ENCODE measurements around the gene RFC3. TPM values are rescaled to one million over a fixed set of nuclear protein-coding genes. Genes with fewer than 3 reads are reported as not detected.

RFC3 gene
- polyA plus RNA-seq, 1 of the 3 experiments (the other 2 are of a cell fraction): 15.8 TPM

GRCh38 chr13:33870046-33870668 lies 52.2 kb downstream of the RFC3 start (continued):
- TF ChIP-seq REST (IDR thresholded peaks at IDR 0.05; ENCODE audit: low read depth, low read length): no peak

GRCh38 chr13:33871207-33872004 lies 53.5 kb downstream of the RFC3 start:
- H3K4me3 ChIP-seq (ENCODE audit: low read depth in 2 of 2, low read length in 1 of 2): no peak overlapping the region
- H3K4me2 ChIP-seq: no peak overlapping the region
- H3K9me3 ChIP-seq: no peaks in the 10 kb centered on the region
- H3K79me2 ChIP-seq (ENCODE audit: insufficient read depth): no peaks in the 10 kb centered on the region
- H3K27me3 ChIP-seq (ENCODE audit: insufficient read depth): no peaks in the 10 kb centered on the region
- peaks cover 4% of the 10 kb centered on the region for H3F3A ChIP-seq (replicated peaks; ENCODE audit: insufficient read depth)
- ChIA-PET CTCF (no interaction called here), POLR2A (no interaction called here)
- H3K9me2 ChIP-seq: no peaks in the 10 kb centered on the region
- peaks cover 0 to 3% of the 10 kb centered on the region in 2 experiments; a peak in 2 of 4 replicates for H3K4me1 ChIP-seq (ENCODE audit: control insufficient read depth in 1 of 2, insufficient read depth in 2 of 2, low read depth in 1 of 2, low read length in 1 of 2)
- H4K20me1 ChIP-seq (ENCODE audit: insufficient read depth): no peaks in the 10 kb centered on the region
- DNase-seq: no peak
- H3K9ac ChIP-seq: no peak overlapping the region
- no peak overlapping the region for H2AFZ ChIP-seq (ENCODE audit: low read depth)
- WGBS (ENCODE audit: low lambda C conversion rate): 81% methylated on average over 7 of the region's 7 CpGs
- H3K27ac ChIP-seq (ENCODE audit: low read depth in 2 of 2, low read length in 1 of 2): no peak overlapping the region
- H3K36me3 ChIP-seq (replicated peaks in 1 of 2; ENCODE audit: control insufficient read depth in 1 of 2, insufficient read depth in 2 of 2, low read length in 1 of 2): no peaks in the 10 kb centered on the region
- TF ChIP-seq FOSL2 (IDR thresholded peaks at IDR 0.05; ENCODE audit: borderline replicate concordance, low read depth) (no peak), USF2 (IDR thresholded peaks at IDR 0.05; ENCODE audit: borderline replicate concordance, low read depth, low read length) (no peak), IRF3 (IDR thresholded peaks at IDR 0.05; ENCODE audit: low read depth, low read length) (no peak), REST (IDR thresholded peaks at IDR 0.05; ENCODE audit: low read depth, low read length) (no peak), RAD21 (IDR thresholded peaks at IDR 0.05; ENCODE audit: low read length) (no peak), YY1 (IDR thresholded peaks at IDR 0.05; ENCODE audit: low read depth) (no peak), EZH2phosphoT487 (IDR thresholded peaks at IDR 0.05; ENCODE audit: borderline replicate concordance, low read depth) (no peak), ZBTB33 (IDR thresholded peaks at IDR 0.05; ENCODE audit: borderline replicate concordance, low read depth) (no peak), FOXM1 (IDR thresholded peaks at IDR 0.05; ENCODE audit: low read depth) (no peak), JUND (IDR thresholded peaks at IDR 0.05) (no peak), RXRA (IDR thresholded peaks at IDR 0.05; ENCODE audit: borderline replicate concordance, low read depth) (no peak), FOXJ3 (CRISPR knock-in tag; IDR thresholded peaks at IDR 0.05) (no peak), TCF12 (IDR thresholded peaks at IDR 0.05) (no peak), CTCF (IDR thresholded peaks at IDR 0.05) (no peak), NFIC (IDR thresholded peaks at IDR 0.05; ENCODE audit: borderline replicate concordance) (no peak)

All from SK-N-SH (cell line).